ENCODE measurements around the gene RBMS1. TPM values are rescaled to one million over a fixed set of nuclear protein-coding genes. Genes with fewer than 3 reads are reported as not detected.

Gene RBMS1
- total and polyA plus RNA-seq, 2 of the 13 experiments (the other 11 are each of a cell fraction or from before 2014, with no cell fraction given): 55.5 to 110 TPM

DNA sequence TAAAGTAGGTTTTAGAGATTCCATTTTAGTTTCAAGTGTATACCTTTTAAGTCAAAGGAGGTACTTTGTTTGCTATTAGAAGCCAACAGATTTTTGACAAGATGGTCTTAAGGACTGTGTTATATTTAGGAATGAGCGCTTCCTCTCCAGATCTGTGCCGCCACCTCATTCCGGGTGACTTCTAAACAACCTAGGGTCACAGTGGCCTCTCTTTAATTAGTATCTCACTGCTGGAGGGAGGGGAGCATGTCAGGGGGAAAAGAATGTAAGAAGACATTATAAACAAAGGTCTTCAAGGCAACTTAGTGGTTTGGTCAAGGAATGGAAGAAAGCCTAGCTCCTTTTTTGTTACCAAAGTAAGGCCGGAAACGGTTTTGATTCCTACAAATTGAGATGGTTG is 67.0 kb downstream of the RBMS1 start:
- ATAC-seq: no peak
- POLR2A ChIA-PET: no interaction called here

More for the DNA sequence above, 67.0 kb downstream of the RBMS1 start:
- no peaks in the 10 kb centered on the region for H4K20me1 ChIP-seq (ENCODE audit: insufficient read depth, low read length)
- intact Hi-C loops (cut with micrococcal nuclease; ENCODE audit: unreplicated experiment) (loop anchor here (5.0 kb wide), 2 partner anchors 491 to 546 kb away; no protein-coding TSS in a partner anchor), in situ Hi-C loops (cut with HindIII; ENCODE audit: extremely low pct_ligation_motif_present, low pct_unique_long_range_greater_than_20kb) (no loop called here)
- no peak for FAIRE-seq
- H3K79me2 ChIP-seq (ENCODE audit: insufficient read depth, low read length): peaks cover 2% of the 10 kb centered on the region
- CTCF ChIA-PET (ENCODE audit: low intra/inter-chr PET ratio, low total read pairs): no interaction called here
- peaks cover 17% of the 10 kb centered on the region for H3K9me3 ChIP-seq (ENCODE audit: low read length)
- WGBS (ENCODE audit: low lambda C conversion rate): 98% methylated on average over 5 of the region's 5 CpGs
- H3K9ac ChIP-seq (ENCODE audit: insufficient read depth, low read depth, low read length): no peak overlapping the region
- H3K27ac ChIP-seq (ENCODE audit: extremely low read length, insufficient read depth, low read length): no peak overlapping the region
- TF ChIP-seq KLF13 (CRISPR knock-in tag; IDR thresholded peaks at IDR 0.05): no peak
- no peak for TF ChIP-seq MIXL1 (CRISPR knock-in tag; IDR thresholded peaks at IDR 0.05)
- TF ChIP-seq PRMT3 (CRISPR knock-in tag; IDR thresholded peaks at IDR 0.05; ENCODE audit: borderline replicate concordance, low read depth): no peak
- TF ChIP-seq DBP (CRISPR knock-in tag; IDR thresholded peaks at IDR 0.05; ENCODE audit: not compliant biosample characterization): no peak
- TF ChIP-seq, protein P1, sequence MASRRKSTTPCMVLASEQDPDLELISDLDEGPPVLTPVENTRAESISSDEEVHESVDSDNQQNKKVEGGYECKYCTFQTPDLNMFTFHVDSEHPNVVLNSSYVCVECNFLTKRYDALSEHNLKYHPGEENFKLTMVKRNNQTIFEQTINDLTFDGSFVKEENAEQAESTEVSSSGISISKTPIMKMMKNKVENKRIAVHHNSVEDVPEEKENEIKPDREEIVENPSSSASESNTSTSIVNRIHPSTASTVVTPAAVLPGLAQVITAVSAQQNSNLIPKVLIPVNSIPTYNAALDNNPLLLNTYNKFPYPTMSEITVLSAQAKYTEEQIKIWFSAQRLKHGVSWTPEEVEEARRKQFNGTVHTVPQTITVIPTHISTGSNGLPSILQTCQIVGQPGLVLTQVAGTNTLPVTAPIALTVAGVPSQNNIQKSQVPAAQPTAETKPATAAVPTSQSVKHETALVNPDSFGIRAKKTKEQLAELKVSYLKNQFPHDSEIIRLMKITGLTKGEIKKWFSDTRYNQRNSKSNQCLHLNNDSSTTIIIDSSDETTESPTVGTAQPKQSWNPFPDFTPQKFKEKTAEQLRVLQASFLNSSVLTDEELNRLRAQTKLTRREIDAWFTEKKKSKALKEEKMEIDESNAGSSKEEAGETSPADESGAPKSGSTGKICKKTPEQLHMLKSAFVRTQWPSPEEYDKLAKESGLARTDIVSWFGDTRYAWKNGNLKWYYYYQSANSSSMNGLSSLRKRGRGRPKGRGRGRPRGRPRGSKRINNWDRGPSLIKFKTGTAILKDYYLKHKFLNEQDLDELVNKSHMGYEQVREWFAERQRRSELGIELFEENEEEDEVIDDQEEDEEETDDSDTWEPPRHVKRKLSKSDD (CRISPR knock-in tag; IDR thresholded peaks at IDR 0.05; ENCODE audit: low read depth): no peak
- TF ChIP-seq FOXK2 (IDR thresholded peaks at IDR 0.05): no peak
- TF ChIP-seq KAT8 (CRISPR knock-in tag; IDR thresholded peaks at IDR 0.05): no peak
- TF ChIP-seq ZNF879 (CRISPR knock-in tag; IDR thresholded peaks at IDR 0.05): no peak
- no peak for TF ChIP-seq U2AF2 (IDR thresholded peaks at IDR 0.05; ENCODE audit: low read depth, low read length)
- no peak for TF ChIP-seq SSRP1 (CRISPR knock-in tag; IDR thresholded peaks at IDR 0.05)
- no peak for TF ChIP-seq ZNF713 (CRISPR knock-in tag; IDR thresholded peaks at IDR 0.05)
- no peak for TF ChIP-seq ZFP36 (IDR thresholded peaks at IDR 0.05; ENCODE audit: borderline replicate concordance, low read depth, low read length, partially characterized antibody)
- no peak for TF ChIP-seq SAFB2 (CRISPR knock-in tag; IDR thresholded peaks at IDR 0.05; ENCODE audit: borderline replicate concordance, low read depth)
- TF ChIP-seq SMAD9 (CRISPR knock-in tag; IDR thresholded peaks at IDR 0.05): no peak
- no peak for TF ChIP-seq ZNF740 (CRISPR knock-in tag; IDR thresholded peaks at IDR 0.05)
- TF ChIP-seq ZNF598 (CRISPR knock-in tag; IDR thresholded peaks at IDR 0.05; ENCODE audit: borderline replicate concordance): no peak
- TF ChIP-seq ZKSCAN8 (CRISPR knock-in tag; IDR thresholded peaks at IDR 0.05; ENCODE audit: borderline replicate concordance): no peak
- DNase-seq (ENCODE audit: low spot score): no peak
- no peak overlapping the region for H2AFZ ChIP-seq (ENCODE audit: low read length)
- no peaks in the 10 kb centered on the region for H3K4me1 ChIP-seq (ENCODE audit: insufficient read depth, low read length)
- BruUV-seq (replicated peaks): no TSS peak
- peaks cover 3 to 4% of the 10 kb centered on the region in 2 experiments; a peak in 4 of 5 replicates for H3K36me3 ChIP-seq (replicated peaks in 1 of 2; ENCODE audit: control insufficient read depth in 1 of 2, insufficient read depth in 2 of 2, low read length in 2 of 2)
- no peak overlapping the region for H3K4me2 ChIP-seq (ENCODE audit: low read depth, low read length)
- no peak overlapping the region for H3K4me3 ChIP-seq (replicated peaks in 1 of 3; ENCODE audit: insufficient read depth in 1 of 3, low read depth in 2 of 3, low read length in 3 of 3)
- H3K27me3 ChIP-seq (ENCODE audit: control insufficient read depth in 1 of 2, insufficient read depth in 2 of 2, low read length in 2 of 2): no peaks in the 10 kb centered on the region

All from HepG2 (cell line).